Smooth muscle cell (in vitro differentiated cells): ENCODE measurements around the gene FCGBP. TPM values are rescaled to one million over a fixed set of nuclear protein-coding genes. Genes with fewer than 3 reads are reported as not detected.

Experiments used
- DNase-seq: peaks from one replicate; lab custom pipeline; 2025; ENCODE audit not compliant: unreplicated experiment; lab: John Stamatoyannopoulos, UW
- H2AFZ ChIP-seq: fragments of 200-600 bp; sonication (generic); 2 replicates; pipeline ENCODE4 v1.6.0; 2016; ENCODE audit warnings: antibody characterized with exemption, low read depth, mild to moderate bottlenecking
- H3F3A ChIP-seq: fragments of 200-600 bp; sonication (generic); 2 replicates; pipeline ENCODE4 v1.6.0; 2017; ENCODE audit warnings: antibody characterized with exemption, low read depth
- H3K27ac ChIP-seq: fragments of 200-600 bp; sonication (generic); 2 replicates; pipeline ENCODE4 v1.5.1; 2016; ENCODE audit warnings: low read depth, mild to moderate bottlenecking
- H3K27me3 ChIP-seq: fragments of 200-600 bp; sonication (generic); 2 replicates; pipeline ENCODE4 v1.6.1; 2016; ENCODE audit warnings: low read depth, mild to moderate bottlenecking
- H3K36me3 ChIP-seq: fragments of 200-600 bp; sonication (generic); 2 replicates; pipeline ENCODE4 v1.5.1; 2016; ENCODE audit warnings: low read depth
- H3K4me1 ChIP-seq: fragments of 200-600 bp; sonication (generic); 2 replicates; pipeline ENCODE4 v1.5.1; 2016; ENCODE audit warnings: low read depth
- H3K4me2 ChIP-seq: fragments of 200-600 bp; sonication (generic); 2 replicates; pipeline ENCODE4 v1.6.0; 2016; ENCODE audit warnings: mild to moderate bottlenecking
- H3K4me3 ChIP-seq: fragments of 200-600 bp; sonication (generic); 2 replicates; pipeline ENCODE4 v1.5.1; 2016; ENCODE audit warnings: mild to moderate bottlenecking
- H3K79me2 ChIP-seq: fragments of 200-600 bp; sonication (generic); 2 replicates; pipeline ENCODE4 v1.6.0; 2016; ENCODE audit warnings: low read depth, mild to moderate bottlenecking
- H3K9ac ChIP-seq: fragments of 200-600 bp; sonication (generic); 2 replicates; pipeline ENCODE4 v1.6.0; 2016; ENCODE audit warnings: low read depth
- H3K9me3 ChIP-seq: fragments of 200-600 bp; sonication (generic); replicated peaks from 2 replicates; pipeline ENCODE4 v1.5.1; 2016; ENCODE audit warnings: low read depth
- H4K20me1 ChIP-seq: fragments of 200-600 bp; sonication (generic); 2 replicates; pipeline ENCODE4 v1.6.0; 2016; ENCODE audit warnings: low read depth
- CTCF ChIP-seq: fragments of 200-600 bp; sonication (generic); IDR thresholded peaks from 2 replicates; pipeline ENCODE4 v1.5.1; 2017; ENCODE audit warnings: borderline replicate concordance, mild to moderate bottlenecking, antibody characterized with exemption; ENCODE audit not compliant: insufficient read depth, poor library complexity, severe bottlenecking
- WGBS: methylation state at CpG from one replicate; pipeline ENCODE4 v1.1.7; 2016; ENCODE audit warnings: low lambda C conversion rate; 5-methylcytosine and 5-hydroxymethylcytosine counted together
- polyA plus RNA-seq: library from polyadenylated mRNA; unstranded; fragments of >200 nt; fragmentation: Nextera tagmentation; extraction: Ambion mirVana; gene quantifications from 2 replicates; pipeline ENCODE4 v1.2.1, GENCODE V29; 2016
- total RNA-seq: library from RNA; depleted of rRNA; stranded (reverse); fragments of >200 nt; gene quantifications from 2 replicates; pipeline ENCODE4 v1.2.3, GENCODE V29; 2014

Gene FCGBP
- total and polyA plus RNA-seq, 2 experiments from 2014 or later, result 0.15 to 0.18 TPM

GRCh38 chr19:39946532-39946931 lies 12.1 kb upstream of the FCGBP start:
- H4K20me1 ChIP-seq, result no peaks in the 10 kb centered on the region
- H2AFZ ChIP-seq, result no peak overlapping the region
- no peaks in the 10 kb centered on the region for H3K9me3 ChIP-seq
- H3K27me3 ChIP-seq, result no peaks in the 10 kb centered on the region
- H3F3A ChIP-seq, result no peaks in the 10 kb centered on the region
- TF ChIP-seq CTCF, result no peak
- no peak overlapping the region for H3K9ac ChIP-seq
- WGBS, result 51% methylated on average over 4 of the region's 4 CpGs
- H3K36me3 ChIP-seq, result no peaks in the 10 kb centered on the region
- no peak overlapping the region for H3K4me2 ChIP-seq
- no peak for DNase-seq
- no peaks in the 10 kb centered on the region for H3K79me2 ChIP-seq
- H3K4me3 ChIP-seq, result no peak overlapping the region
- H3K4me1 ChIP-seq, result peaks cover 9% of the 10 kb centered on the region
- H3K27ac ChIP-seq, result no peak overlapping the region

- Histone ChIP-seq H3K79me2 (no peaks in the 10 kb centered on the region), H3K36me3 (no peaks in the 10 kb centered on the region), H3K4me2 (no peak overlapping the region), H4K20me1 (no peaks in the 10 kb centered on the region), H3K9ac (no peak overlapping the region), H3K4me3 (no peak overlapping the region), H3K27me3 (no peaks in the 10 kb centered on the region), H2AFZ (no peak overlapping the region), H3K9me3 (no peaks in the 10 kb centered on the region), H3K4me1 (peaks cover 11% of the 10 kb centered on the region), H3K27ac (no peak overlapping the region), H3F3A (no peaks in the 10 kb centered on the region)
- DNase-seq, result no peak
- no peak for TF ChIP-seq CTCF
- over 99% methylated on average over 7 of the region's 7 CpGs for WGBS
Observed at GRCh38 chr19:39943586-39943985, 9.2 kb upstream of the FCGBP start.

GRCh38 chr19:39942366-39942730 lies 7.9 kb upstream of the FCGBP start:
- Histone ChIP-seq H3K27ac (peak overlapping the region; percentile 47), H3K4me1 (peaks cover 11% of the 10 kb centered on the region), H3K79me2 (no peaks in the 10 kb centered on the region), H3K9me3 (no peaks in the 10 kb centered on the region), H3K4me2 (peak overlapping the region; percentile 19), H3K36me3 (no peaks in the 10 kb centered on the region), H3K27me3 (no peaks in the 10 kb centered on the region), H3K4me3 (no peak overlapping the region), H3F3A (no peaks in the 10 kb centered on the region), H2AFZ (no peak overlapping the region), H4K20me1 (no peaks in the 10 kb centered on the region), H3K9ac (no peak overlapping the region)
- no peak for DNase-seq
- no peak for TF ChIP-seq CTCF
- WGBS, result 60% methylated on average over 4 of the region's 4 CpGs

GRCh38 chr19:39941615-39942365 lies 7.4 kb upstream of the FCGBP start:
- no peak for TF ChIP-seq CTCF
- H3F3A ChIP-seq, result no peaks in the 10 kb centered on the region
- H3K27ac ChIP-seq, result peak overlapping the region; percentile 47
- no peaks in the 10 kb centered on the region for H3K27me3 ChIP-seq
- no peaks in the 10 kb centered on the region for H3K36me3 ChIP-seq
- H4K20me1 ChIP-seq, result no peaks in the 10 kb centered on the region
- no peak overlapping the region for H2AFZ ChIP-seq
- H3K4me2 ChIP-seq, result peak overlapping the region; percentile 19
- no peak overlapping the region for H3K9ac ChIP-seq
- H3K9me3 ChIP-seq, result no peaks in the 10 kb centered on the region
- no peak for DNase-seq
- 28% methylated on average over 5 of the region's 5 CpGs for WGBS
- H3K79me2 ChIP-seq, result no peaks in the 10 kb centered on the region
- H3K4me3 ChIP-seq, result no peak overlapping the region
- H3K4me1 ChIP-seq, result peaks cover 11% of the 10 kb centered on the region
